NOMO-1 treated with DMSO at 0.1 percent for 48 hours (cell line): ENCODE results near the gene MAST3.

Source experiments
- DNase-seq: peaks from one replicate; lab custom pipeline; 2025; ENCODE audit not compliant: unreplicated experiment; lab: John Stamatoyannopoulos, UW

Gene MAST3

DNA sequence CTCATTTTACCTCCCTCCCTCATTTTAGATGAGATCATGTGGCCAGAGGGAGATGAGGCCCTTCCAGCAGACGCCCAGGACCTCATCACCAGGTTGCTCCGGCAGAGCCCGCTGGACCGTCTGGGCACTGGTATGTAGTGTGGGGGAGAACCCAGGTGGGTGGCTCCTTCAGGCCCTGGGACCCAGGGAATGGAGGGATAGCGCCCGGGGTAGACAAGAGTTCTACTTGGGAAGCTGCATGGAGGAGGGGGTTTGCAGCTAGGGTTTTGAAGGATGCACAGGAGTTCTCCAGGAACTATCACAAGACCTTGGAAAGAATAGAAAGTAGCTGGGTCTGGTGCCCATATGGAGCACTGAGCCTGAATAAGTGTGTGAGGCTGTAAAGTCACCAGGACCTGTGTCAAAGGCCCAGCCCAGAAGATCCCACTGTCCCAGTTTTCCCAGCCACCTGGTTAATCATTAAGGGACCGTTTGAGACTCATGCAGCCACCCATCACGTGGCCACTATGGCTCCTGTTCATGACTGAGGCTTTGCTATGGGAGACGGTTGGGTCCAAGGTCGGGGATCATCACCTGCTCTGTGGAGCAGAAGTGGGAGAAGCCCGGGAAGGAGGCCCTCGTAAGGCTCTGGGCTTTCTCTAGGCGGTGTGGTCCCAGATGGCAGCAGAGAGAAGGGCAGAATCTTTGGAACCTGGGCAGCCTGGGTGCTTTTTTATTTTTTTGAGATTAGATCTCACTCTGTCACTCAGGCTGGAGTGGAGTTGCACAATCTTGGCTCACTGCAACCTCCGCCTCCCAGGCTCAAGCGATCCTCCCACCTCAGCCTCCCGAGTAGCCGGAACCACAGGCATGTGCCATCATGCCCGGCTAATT lies 38.4 kb downstream of the MAST3 start:
- DNase-seq: no peak

DNA sequence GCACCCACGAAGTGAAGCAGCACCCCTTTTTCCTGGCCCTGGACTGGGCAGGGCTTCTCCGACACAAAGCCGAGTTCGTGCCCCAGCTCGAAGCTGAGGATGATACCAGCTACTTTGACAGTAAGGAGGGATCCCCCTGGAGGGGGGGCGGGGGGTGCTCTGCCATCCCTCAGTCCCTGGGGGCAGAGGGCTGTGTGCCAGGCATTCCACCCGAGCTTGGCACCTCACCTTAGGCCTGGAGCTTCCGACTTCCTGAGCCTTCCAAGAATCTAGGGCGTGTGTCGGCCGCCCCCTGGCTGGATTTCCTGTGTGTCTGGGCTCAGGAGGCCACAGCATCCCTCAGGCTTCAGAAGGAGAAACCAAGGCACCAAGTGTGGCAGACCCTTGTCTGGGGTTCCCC lies 39.7 kb downstream of the MAST3 start:
- DNase-seq: no peak

DNA sequence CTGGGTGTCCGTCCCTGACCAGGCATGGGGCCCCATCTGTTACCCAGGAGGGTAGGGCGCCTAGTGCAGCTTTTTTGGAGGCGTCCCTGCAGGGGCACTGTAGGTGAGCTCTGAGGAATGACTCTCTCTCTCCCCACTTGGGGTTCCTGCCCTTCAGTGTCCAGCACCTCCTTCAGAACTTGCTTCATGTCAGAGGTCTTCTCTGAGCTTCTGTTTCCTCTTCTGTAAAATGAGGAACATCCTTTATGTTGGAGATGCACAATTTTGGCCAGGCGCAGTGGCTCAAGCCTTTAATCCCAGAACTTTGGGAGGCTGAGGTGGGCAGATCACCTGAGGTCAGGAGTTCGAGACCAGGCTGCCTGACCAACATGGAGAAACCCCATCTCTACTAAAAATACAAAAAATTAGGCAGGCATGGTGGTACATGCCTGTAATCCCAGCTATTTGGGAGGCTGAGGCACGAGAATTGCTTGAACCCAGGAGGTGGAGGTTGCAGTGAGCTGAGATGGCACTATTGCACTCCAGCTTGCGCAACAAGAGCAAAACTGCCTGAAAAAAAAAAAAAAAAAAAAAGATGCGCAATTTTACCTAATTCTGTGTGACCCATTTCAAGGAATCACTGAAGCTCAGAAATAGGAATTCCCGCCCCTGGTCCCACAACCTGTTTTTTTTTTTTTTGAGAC lies 40.2 kb downstream of the MAST3 start:
- no peak for DNase-seq

- DNase-seq: no peak
These were observed 42.9 kb downstream of the MAST3 start for GRCh38 chr19:18140473-18140872.

DNA sequence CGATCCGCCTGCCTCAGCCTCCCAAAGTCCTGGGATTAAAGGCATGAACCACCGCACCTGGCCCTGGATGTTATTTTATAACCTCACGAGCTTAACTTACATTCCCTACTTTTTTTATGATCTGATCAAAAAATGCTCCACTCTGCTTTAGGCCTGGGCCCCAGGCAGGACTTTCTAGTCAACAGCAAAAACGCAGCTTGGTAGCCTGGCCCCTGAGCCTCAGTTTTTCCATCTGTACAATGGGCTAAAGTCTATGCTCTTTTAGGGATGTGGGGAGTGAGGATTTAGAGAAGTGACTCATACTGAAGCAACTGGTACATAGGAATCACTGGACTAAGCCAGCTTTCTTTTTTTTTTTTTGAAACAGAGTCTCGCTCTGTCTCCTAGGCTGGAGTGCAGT lies 43.5 kb downstream of the MAST3 start:
- no peak for DNase-seq

DNA sequence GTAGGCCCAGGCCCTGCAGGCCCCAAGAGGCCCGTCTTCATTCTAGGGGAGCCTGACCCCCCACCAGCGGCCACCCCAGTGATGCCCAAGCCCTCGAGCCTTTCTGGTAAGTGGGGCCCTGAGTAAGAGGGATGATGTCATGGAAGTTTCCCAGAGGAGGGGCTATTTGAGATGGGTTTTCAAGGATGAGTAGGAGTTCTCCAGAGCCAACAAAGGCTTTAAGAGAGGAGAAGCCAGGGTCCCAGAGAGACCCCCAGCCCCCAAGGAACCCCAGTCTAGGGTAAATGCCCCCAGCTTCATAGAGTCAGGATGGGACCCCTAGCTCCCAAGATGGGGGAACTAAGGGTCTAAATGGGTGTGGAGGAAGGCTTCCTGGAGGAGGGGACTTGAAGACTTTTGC lies 46.3 kb downstream of the MAST3 start:
- DNase-seq: no peak

- DNase-seq: no peak
These were observed 46.8 kb downstream of the MAST3 start for GRCh38 chr19:18144361-18144760.

GRCh38 chr19:18144906-18145305 lies 47.3 kb downstream of the MAST3 start:
- DNase-seq: no peak

DNA sequence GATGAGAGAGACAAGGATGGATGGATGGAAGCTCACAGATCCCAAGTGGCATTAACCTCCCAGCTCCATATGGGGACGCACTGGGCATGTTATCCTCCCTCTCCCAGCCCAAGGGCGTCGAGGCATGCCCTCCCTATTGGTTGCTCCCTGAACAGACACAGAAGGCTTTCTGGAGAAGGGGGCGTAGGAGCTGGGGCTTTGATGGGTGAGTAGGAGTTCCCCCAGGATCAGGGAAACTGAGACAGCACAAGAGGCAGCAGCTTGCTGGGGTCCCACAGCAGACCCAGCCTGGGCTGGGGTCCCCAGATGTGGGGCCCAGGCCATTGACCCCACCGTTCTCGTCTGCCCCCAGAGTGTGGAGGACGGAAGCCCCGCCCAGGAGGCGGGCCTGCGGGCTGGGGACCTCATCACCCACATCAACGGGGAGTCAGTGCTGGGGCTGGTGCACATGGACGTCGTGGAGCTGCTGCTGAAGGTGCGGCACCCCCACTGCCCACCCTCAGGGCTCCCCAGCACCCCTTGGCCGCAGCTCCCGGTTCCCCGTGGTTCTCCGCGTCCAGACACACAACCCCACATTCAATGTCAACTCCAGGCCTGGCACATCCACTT lies 47.9 kb downstream of the MAST3 start:
- DNase-seq: no peak

DNA sequence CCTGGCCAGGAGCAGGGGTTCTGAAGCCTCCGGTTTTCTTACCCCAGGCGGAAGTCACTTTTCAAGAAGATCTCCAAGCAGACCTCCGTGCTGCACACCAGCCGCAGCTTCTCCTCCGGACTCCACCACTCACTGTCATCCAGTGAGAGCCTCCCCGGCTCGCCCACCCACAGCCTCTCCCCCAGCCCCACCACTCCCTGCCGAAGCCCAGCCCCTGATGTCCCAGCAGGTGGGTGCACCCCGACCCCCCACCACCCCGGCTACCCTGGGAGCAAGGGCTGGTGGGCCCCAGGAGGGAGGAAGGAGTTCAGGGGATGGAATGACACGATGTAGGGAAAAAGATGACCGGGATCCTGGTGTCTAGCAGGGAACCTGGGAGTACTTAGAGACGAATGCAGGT lies 49.8 kb downstream of the MAST3 start:
- DNase-seq: no peak

DNA sequence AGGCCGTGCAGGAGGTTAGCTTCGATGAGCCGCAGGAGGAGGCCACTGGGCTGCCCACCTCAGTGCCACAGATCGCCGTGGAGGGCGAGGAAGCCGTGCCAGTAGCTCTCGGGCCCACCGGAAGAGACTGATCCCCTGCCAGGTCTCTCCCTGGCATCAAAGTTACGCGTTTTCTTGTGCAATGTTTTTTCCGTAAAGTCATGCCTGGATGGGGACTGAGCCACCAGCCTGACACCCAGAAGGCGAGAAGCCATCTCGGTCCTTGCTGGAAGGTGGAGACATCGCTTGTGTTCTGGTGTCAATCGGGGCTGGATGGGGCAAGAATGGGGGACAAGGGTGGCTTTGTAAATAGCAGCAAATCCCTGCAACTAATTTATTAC lies 52.0 kb downstream of the MAST3 start:
- DNase-seq: no peak

- no peak for DNase-seq
These were observed 53.4 kb downstream of the MAST3 start for GRCh38 chr19:18150776-18151624.

DNA sequence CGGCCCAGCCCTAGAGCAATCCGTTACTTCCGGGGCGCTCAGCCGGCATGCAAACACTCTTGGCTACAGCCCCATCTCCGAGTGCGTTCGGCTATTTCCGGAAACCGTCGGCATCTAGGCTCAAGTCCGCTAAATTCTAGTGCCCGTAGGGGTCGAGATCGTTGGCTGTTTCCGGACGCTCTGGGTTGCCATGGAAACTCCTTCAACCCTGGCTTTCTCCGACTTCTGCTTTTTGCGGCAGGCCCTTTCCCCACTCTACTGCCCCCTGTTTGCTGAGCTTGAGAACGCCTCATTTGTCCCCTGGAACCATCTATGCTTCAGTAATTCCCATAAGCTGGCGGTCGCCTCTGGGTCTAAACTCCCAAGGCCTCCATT lies 54.9 kb downstream of the MAST3 start:
- DNase-seq: peak; percentile 99

GRCh38 chr19:18152817-18153555 lies 55.4 kb downstream of the MAST3 start, which contains the start of gene PIK3R2:
Gene PIK3R2, plus strand, starts transcription at chr19:18153163. Its CDS starts 2,717 bp downstream, at chr19:18155880.
- DNase-seq: peak; percentile 98

DNA sequence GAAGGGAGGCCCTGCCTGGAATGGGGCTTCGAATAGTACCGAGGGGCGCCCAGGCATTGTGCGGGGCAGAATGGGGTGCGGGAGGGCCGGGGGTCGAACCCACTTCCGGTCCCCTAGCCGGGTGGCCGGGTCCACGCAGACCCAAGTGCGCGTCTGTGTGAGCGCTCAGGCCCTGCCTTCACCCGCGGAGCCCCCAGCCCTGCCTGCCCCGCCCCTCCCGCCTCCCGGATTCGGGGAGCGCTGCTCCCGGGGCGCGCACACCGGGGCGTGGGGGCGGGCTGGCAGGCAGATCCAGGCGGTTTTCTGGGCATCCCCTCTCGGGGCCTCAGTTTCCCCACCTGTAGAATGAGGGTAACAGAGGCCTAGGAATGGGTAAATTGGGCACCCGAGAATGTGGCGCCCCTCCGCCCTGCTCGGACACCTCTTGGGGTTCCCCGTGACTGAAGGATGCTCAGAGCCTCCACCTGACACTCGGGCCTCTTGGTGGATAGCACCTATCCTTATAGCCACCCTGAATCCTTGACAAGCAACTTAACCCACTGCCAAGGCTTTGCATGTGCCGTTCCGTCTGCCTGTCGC lies 56.1 kb downstream of the MAST3 start:
- DNase-seq: no peak

- DNase-seq: no peak
These were observed 57.8 kb downstream of the MAST3 start for GRCh38 chr19:18155095-18156087.

GRCh38 chr19:18156268-18156667 lies 58.7 kb downstream of the MAST3 start:
- no peak for DNase-seq

DNA sequence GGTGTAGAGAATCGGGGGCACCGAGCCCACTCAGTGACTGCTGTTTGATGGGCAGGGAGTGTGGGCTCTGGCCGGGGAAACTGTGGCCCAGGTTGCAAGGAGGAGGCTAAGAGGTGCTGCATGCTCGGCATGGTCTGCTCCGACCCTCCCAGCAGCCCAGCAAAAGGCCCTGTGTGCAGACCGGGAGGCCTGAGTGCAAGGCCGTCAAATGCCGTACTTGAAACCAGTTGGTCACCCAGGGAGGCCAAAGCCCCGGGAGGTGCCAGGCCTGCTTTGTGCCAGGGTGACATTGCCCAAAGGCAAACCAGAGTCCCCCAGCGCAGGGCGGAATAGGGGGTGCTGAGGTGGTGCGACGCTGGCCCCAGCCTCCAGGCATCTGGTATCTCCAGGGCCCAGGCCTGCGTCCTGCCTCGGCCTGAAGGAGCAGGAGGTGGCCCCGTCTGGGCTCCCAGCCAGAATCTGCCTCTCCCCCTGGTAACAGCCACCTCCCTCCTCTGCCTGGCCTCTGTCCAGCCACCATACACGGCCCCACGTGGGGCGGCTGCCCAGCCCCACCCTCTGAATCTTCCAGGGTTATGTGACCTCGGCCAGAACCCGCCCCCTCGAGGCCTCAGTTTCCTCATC lies 59.4 kb downstream of the MAST3 start:
- no peak for DNase-seq
